H1 (cell line): Measurements from ENCODE around the gene SH3GL1. TPM values are rescaled to one million over a fixed set of nuclear protein-coding genes. Genes with fewer than 3 reads are reported as not detected.
A peak's percentile ranks its signal among the peaks of the same experiment; 100 is the strongest.

Source experiments
- CTCF ChIA-PET: fragments of 300-600 bp; sonication (Branson Sonifier 250); formaldehyde crosslinking; loops from one replicate; lab custom pipeline; 2021; ENCODE audit not compliant: partially characterized antibody; lab: Charles Lee
- POLR2A ChIA-PET: fragments of 300-600 bp; sonication (Branson Sonifier 250); formaldehyde crosslinking; loops from one replicate; lab custom pipeline; 2021; ENCODE audit warnings: inconsistent platforms; ENCODE audit not compliant: partially characterized antibody; lab: Charles Lee
- DNase-seq, 2 experiments: peaks; one replicate each; pipeline versions ENCODE4 v3.0.0 to v3.0.0-alpha.2; 2010 to 2022; ENCODE audit warnings: low spot score in 2 of 2, low read depth in 1 of 2, mixed read lengths in 1 of 2
- FAIRE-seq: peaks from 2 replicates; lab custom pipeline; 2011; peaks lifted over from hg19 to GRCh38; lab: Jason Lieb, UNC
- H2AFZ ChIP-seq: 2 replicates; pipeline ENCODE4 v1.8.1; 2012; ENCODE audit warnings: low read length, inconsistent platforms
- H2AK5ac ChIP-seq: 2 replicates; pipeline ENCODE4 v1.6.1; 2013; ENCODE audit warnings: low read depth, low read length
- H2BK120ac ChIP-seq: replicated peaks from 2 replicates; pipeline ENCODE3; 2013; ENCODE audit warnings: low read depth, low read length, inconsistent platforms
- H2BK12ac ChIP-seq: 2 replicates; pipeline ENCODE4 v1.6.1; 2013; ENCODE audit warnings: low read depth, low read length
- H2BK15ac ChIP-seq: 2 replicates; pipeline ENCODE4 v1.6.1; 2013; ENCODE audit warnings: low read length
- H2BK20ac ChIP-seq: 2 replicates; pipeline ENCODE4 v1.6.1; 2013; ENCODE audit warnings: low read length
- H2BK5ac ChIP-seq: 2 replicates; pipeline ENCODE4 v1.6.1; 2013; ENCODE audit warnings: low read depth, low read length
- H3K14ac ChIP-seq: 2 replicates; pipeline ENCODE4 v1.6.1; 2013; ENCODE audit warnings: inconsistent platforms; ENCODE audit not compliant: insufficient read length
- H3K18ac ChIP-seq: 2 replicates; pipeline ENCODE4 v1.6.1; 2013; ENCODE audit warnings: low read length; ENCODE audit errors: extremely low read depth
- H3K23ac ChIP-seq: 2 replicates; pipeline ENCODE4 v1.6.1; 2013; ENCODE audit warnings: inconsistent platforms; ENCODE audit not compliant: insufficient read length
- H3K23me2 ChIP-seq: 2 replicates; pipeline ENCODE4 v1.6.1; 2013; ENCODE audit warnings: low read depth, low read length
- H3K27ac ChIP-seq: 2 replicates; pipeline ENCODE4 v1.6.1; 2011; ENCODE audit warnings: low read depth, low read length, inconsistent platforms
- H3K27me3 ChIP-seq, 4 experiments: replicated peaks in 1 of 4; 1 replicate in 1 of 4; 2 replicates in 3 of 4; pipeline versions ENCODE4 v1.6.1 to v1.8.1; 2011 to 2013; ENCODE audit warnings: low read length in 3 of 4, mild to moderate bottlenecking in 3 of 4, inconsistent platforms in 2 of 4, mixed read lengths in 2 of 4, moderate library complexity in 1 of 4; ENCODE audit not compliant: control insufficient read depth in 3 of 4, insufficient read depth in 3 of 4; ENCODE audit errors: extremely low read depth in 1 of 4
- H3K36me3 ChIP-seq, 4 experiments: 2 replicates each; pipeline versions ENCODE4 v1.6.1 to v1.8.1; 2011 to 2013; ENCODE audit warnings: mild to moderate bottlenecking in 4 of 4, low read length in 3 of 4, moderate library complexity in 2 of 4, control low read depth in 1 of 4, inconsistent platforms in 1 of 4; ENCODE audit not compliant: insufficient read depth in 4 of 4, control insufficient read depth in 2 of 4
- H3K4ac ChIP-seq: replicated peaks from 2 replicates; pipeline ENCODE3; 2013; ENCODE audit warnings: low read length, low read depth, mixed read lengths, inconsistent platforms; ENCODE audit not compliant: insufficient read length
- H3K4me1 ChIP-seq, 4 experiments: replicated peaks in 1 of 4; 1 replicate in 1 of 4; 2 replicates in 3 of 4; pipeline versions ENCODE4 v1.6.1 to v1.8.1; 2011 to 2013; ENCODE audit warnings: low read length in 3 of 4, inconsistent platforms in 2 of 4, mixed read lengths in 1 of 4; ENCODE audit not compliant: insufficient read depth in 4 of 4, control insufficient read depth in 3 of 4
- H3K4me2 ChIP-seq, 2 experiments: 2 replicates each; pipeline versions ENCODE4 v1.6.1 to v1.8.1; 2011 to 2013; ENCODE audit warnings: low read depth in 2 of 2, low read length in 2 of 2, control low read depth in 1 of 2, inconsistent platforms in 1 of 2, mild to moderate bottlenecking in 1 of 2; ENCODE audit not compliant: insufficient read depth in 1 of 2
- H3K4me3 ChIP-seq, 4 experiments: fragments of 200-600, 300-600 bp in 1 of 4; sonication (generic), shearing (Covaris generic), sonication (Bioruptor Twin) in 1 of 4; 2 replicates each; pipeline versions ENCODE4 v1.5.1 to v1.8.1; 2011 to 2016; ENCODE audit warnings: low read length in 4 of 4, low read depth in 3 of 4, control low read depth in 2 of 4, inconsistent platforms in 2 of 4, mild to moderate bottlenecking in 2 of 4, mixed read lengths in 1 of 4, moderate library complexity in 1 of 4; ENCODE audit not compliant: insufficient read depth in 2 of 4; ENCODE audit errors: extremely low read depth in 1 of 4
- H3K56ac ChIP-seq: replicated peaks from 2 replicates; pipeline ENCODE3; 2013; ENCODE audit warnings: low read depth, mild to moderate bottlenecking, mixed read lengths, low read length, inconsistent platforms; ENCODE audit not compliant: insufficient read length
- H3K79me1 ChIP-seq: 2 replicates; pipeline ENCODE4 v1.6.1; 2013; ENCODE audit warnings: low read depth, low read length, control low read depth
- H3K79me2 ChIP-seq, 2 experiments: 2 replicates each; pipeline versions ENCODE4 v1.6.1 to v1.8.1; 2012 to 2013; ENCODE audit warnings: low read length in 2 of 2, mild to moderate bottlenecking in 2 of 2, inconsistent platforms in 1 of 2; ENCODE audit not compliant: insufficient read depth in 2 of 2, control insufficient read depth in 1 of 2
- H3K9ac ChIP-seq, 4 experiments: replicated peaks in 1 of 4; 1 replicate in 1 of 4; 2 replicates in 3 of 4; pipeline versions ENCODE4 v1.6.1 to v1.8.1; 2011 to 2013; ENCODE audit warnings: low read depth in 3 of 4, low read length in 3 of 4, control low read depth in 2 of 4, mild to moderate bottlenecking in 2 of 4, moderate library complexity in 2 of 4, inconsistent platforms in 1 of 4; ENCODE audit errors: extremely low read depth in 1 of 4
- H3K9me3 ChIP-seq, 2 experiments: 2 replicates each; pipeline versions ENCODE4 v1.6.1 to v1.8.1; 2012 to 2013; ENCODE audit warnings: mild to moderate bottlenecking in 2 of 2, moderate library complexity in 2 of 2, control low read depth in 1 of 2, inconsistent platforms in 1 of 2, low read depth in 1 of 2, low read length in 1 of 2, mixed read lengths in 1 of 2; ENCODE audit not compliant: insufficient read depth in 2 of 2
- H4K20me1 ChIP-seq, 2 experiments: replicated peaks in 1 of 2; 2 replicates each; pipeline versions ENCODE3 to v1.8.1; 2011 to 2013; ENCODE audit warnings: inconsistent platforms in 2 of 2, low read length in 2 of 2, mild to moderate bottlenecking in 1 of 2; ENCODE audit not compliant: insufficient read depth in 2 of 2, control insufficient read depth in 1 of 2
- H4K5ac ChIP-seq: 2 replicates; pipeline ENCODE4 v1.6.1; 2013; ENCODE audit warnings: low read length, low read depth, mixed read lengths, inconsistent platforms; ENCODE audit not compliant: insufficient read length
- H4K8ac ChIP-seq: 2 replicates; pipeline ENCODE4 v1.8.0; 2013; ENCODE audit warnings: mild to moderate bottlenecking, moderate library complexity, low read length, inconsistent platforms; ENCODE audit not compliant: insufficient read depth; ENCODE audit errors: extremely low read depth
- H4K91ac ChIP-seq: replicated peaks from 2 replicates; pipeline ENCODE3; 2013; ENCODE audit warnings: low read length, mixed read lengths, inconsistent platforms; ENCODE audit not compliant: insufficient read length
- ASH2L ChIP-seq: fragments of 200-600, 300-600 bp; sonication (generic); IDR thresholded peaks from one replicate; pipeline ENCODE4 v1.7.1; 2017; ENCODE audit warnings: low read length
- ATF2 ChIP-seq: IDR thresholded peaks from 2 replicates; pipeline ENCODE4 v1.6.1; 2012; ENCODE audit warnings: low read length, inconsistent platforms
- ATF3 ChIP-seq: IDR thresholded peaks from 2 replicates; pipeline ENCODE4 v1.6.1; 2011; ENCODE audit warnings: low read depth, mild to moderate bottlenecking, low read length; ENCODE audit not compliant: insufficient read depth
- CHD1 ChIP-seq: IDR thresholded peaks from 2 replicates; pipeline ENCODE4 v1.6.1; 2012; ENCODE audit warnings: low read depth, low read length, improper control_type of control experiment
- CHD2 ChIP-seq: IDR thresholded peaks from 2 replicates; pipeline ENCODE4 v1.6.1; 2012; ENCODE audit warnings: low read length, improper control_type of control experiment
- MAX ChIP-seq: IDR thresholded peaks from 2 replicates; pipeline ENCODE4 v1.6.1; 2012; ENCODE audit warnings: inconsistent platforms
- PHF8 ChIP-seq: fragments of 200-600 bp; sonication (generic); conservative IDR thresholded peaks from 2 replicates; pipeline ENCODE4 v1.7.1; 2012; ENCODE audit warnings: low read depth, mild to moderate bottlenecking, inconsistent platforms, low read length, moderate library complexity
- POU5F1 ChIP-seq: IDR thresholded peaks from 2 replicates; pipeline ENCODE4 v1.6.1; 2011; ENCODE audit warnings: low read depth, mild to moderate bottlenecking, low read length, moderate library complexity
- SIX5 ChIP-seq: IDR thresholded peaks from 2 replicates; pipeline ENCODE4 v1.6.1; 2011; ENCODE audit warnings: mild to moderate bottlenecking, low read depth, low read length
- SRF ChIP-seq: IDR thresholded peaks from 2 replicates; pipeline ENCODE4 v1.6.1; 2011; ENCODE audit warnings: mild to moderate bottlenecking, low read depth, low read length, moderate library complexity
- TBP ChIP-seq: IDR thresholded peaks from 2 replicates; pipeline ENCODE4 v1.6.1; 2011; ENCODE audit warnings: low read depth, low read length, improper control_type of control experiment
- WGBS, 2 experiments: shearing (Covaris generic) in 1 of 2; methylation state at CpG; one replicate each; pipeline versions ENCODE4 v1.1.6 to v1.1.7; 2013 to 2015; ENCODE audit warnings: low lambda C conversion rate in 2 of 2, mixed read lengths in 2 of 2, inconsistent platforms in 1 of 2, low coverage in 1 of 2, missing lambda C conversion rate in 1 of 2; ENCODE audit not compliant: insufficient replicate concordance in 2 of 2, insufficient coverage in 1 of 2, insufficient read length in 1 of 2; ENCODE audit errors: extremely low coverage in 1 of 2, missing lambda C conversion rate in 1 of 2; 5-methylcytosine and 5-hydroxymethylcytosine counted together
- polyA plus RNA-seq, 7 experiments: library from polyadenylated mRNA; depleted of rRNA in 3 of 7; stranded (reverse) in 5 of 7; unstranded in 2 of 7; fragments of >200 nt in 5 of 7; fragments of 200-250 nt in 2 of 7; gene quantifications; 1 replicate in 5 of 7; 2 replicates in 1 of 7; 4 replicates in 1 of 7; pipeline versions ENCODE4 v1.2.1 to v1.2.3, GENCODE V29; 2011 to 2013; ENCODE audit warnings: missing spikeins in 2 of 7, mixed read lengths in 2 of 7
- total RNA-seq: library from RNA; stranded (reverse); fragmentation: NEBNext Ultra II Directional; extraction: Animal tissue kit (Norgen Biotek cat#: 25700); gene quantifications from 2 replicates; pipeline ENCODE4 v1.2.1, GENCODE V29; 2021

Gene SH3GL1
- total and polyA plus RNA-seq, 2 of the 8 experiments (the other 6 are each of a cell fraction or from before 2014, with no cell fraction given): 81.5 to 102 TPM

- no peak for FAIRE-seq
- Histone ChIP-seq H3K4me3 (no peak overlapping the region), H3K79me2 (peaks cover 7 to 95% of the 10 kb centered on the region in 2 experiments; a peak in 3 of 4 replicates), H3K23me2 (no peaks in the 10 kb centered on the region), H2BK5ac (peak overlapping the region; percentile 25; the same call in 1 of the 2 replicates), H3K9ac (no peak overlapping the region), H4K8ac (no peak overlapping the region), H2BK12ac (no peak overlapping the region), H2BK20ac (no peak overlapping the region), H2BK120ac (no peak overlapping the region), H3K4me1 (peaks cover 6 to 34% (median 16%) of the 10 kb centered on the region in 4 experiments; a peak in 6 of 7 replicates), H2AFZ (no peak overlapping the region), H3K27me3 (no peaks in the 10 kb centered on the region), H3K14ac (no peak overlapping the region), H4K20me1 (peaks cover 16 to 24% of the 10 kb centered on the region in 2 experiments), H3K56ac (no peak overlapping the region), H3K9me3 (no peaks in the 10 kb centered on the region), H3K79me1 (peaks cover 11% of the 10 kb centered on the region), H3K36me3 (peaks cover 25 to 80% (median 40%) of the 10 kb centered on the region in 4 experiments), H2BK15ac (0 out of 2 replicates have a peak overlapping the region, but pooled peaks have one; percentile 53), H3K18ac (no peak overlapping the region), H3K4me2 (no peak overlapping the region; a peak in 1 of 4 replicates), H3K27ac (no peak overlapping the region; the same call in 1 of the 2 replicates), H4K91ac (no peak overlapping the region), H2AK5ac (no peak overlapping the region), H3K4ac (no peak overlapping the region), H4K5ac (no peak overlapping the region), H3K23ac (no peak overlapping the region)
- no peak for DNase-seq
- POLR2A ChIA-PET: interaction anchor here (1.4 to 58.1 kb wide), 6 partner anchors 11 to 44 kb away, joined by 3 to 1590 read pairs (median 31); partner anchors contain the start of genes CHAF1A, SH3GL1 and UBXN6
- CTCF ChIA-PET: interaction anchor here (0.9 to 3.7 kb wide), 3 partner anchors 12 to 44 kb away, joined by 3 to 22 read pairs (median 4); partner anchors contain the start of genes CHAF1A and SH3GL1
- WGBS, 2 experiments: 91% methylated on average over 3 of the region's 3 CpGs; no CpG with 5 or more reads in 1 of the 2 experiments
- TF ChIP-seq ATF2 (no peak), PHF8 (no peak), MAX (no peak), POU5F1 (no peak), CHD1 (no peak), ATF3 (no peak), SRF (no peak), CHD2 (no peak), TBP (no peak), SIX5 (no peak), ASH2L (no peak)
Measured at GRCh38 chr19:4413588-4413987, 13.2 kb upstream of the SH3GL1 start.
